Activated CD8-positive, alpha-beta memory T cell treated with anti-CD3 and anti-CD28 coated beads, Interleukin-2, amount 50 U/mL, for 48 hours (primary cell): ENCODE results near the gene JPH4.
"Not testable (repeated sequence)": the region's sequence is repeated elsewhere in the genome, so short reads cannot be mapped to it uniquely, and the experiment has no call there.

Experiments
- DNase-seq: peaks from one replicate; pipeline ENCODE4 v3.0.0-alpha.2; 2020

The JPH4 gene

DNA sequence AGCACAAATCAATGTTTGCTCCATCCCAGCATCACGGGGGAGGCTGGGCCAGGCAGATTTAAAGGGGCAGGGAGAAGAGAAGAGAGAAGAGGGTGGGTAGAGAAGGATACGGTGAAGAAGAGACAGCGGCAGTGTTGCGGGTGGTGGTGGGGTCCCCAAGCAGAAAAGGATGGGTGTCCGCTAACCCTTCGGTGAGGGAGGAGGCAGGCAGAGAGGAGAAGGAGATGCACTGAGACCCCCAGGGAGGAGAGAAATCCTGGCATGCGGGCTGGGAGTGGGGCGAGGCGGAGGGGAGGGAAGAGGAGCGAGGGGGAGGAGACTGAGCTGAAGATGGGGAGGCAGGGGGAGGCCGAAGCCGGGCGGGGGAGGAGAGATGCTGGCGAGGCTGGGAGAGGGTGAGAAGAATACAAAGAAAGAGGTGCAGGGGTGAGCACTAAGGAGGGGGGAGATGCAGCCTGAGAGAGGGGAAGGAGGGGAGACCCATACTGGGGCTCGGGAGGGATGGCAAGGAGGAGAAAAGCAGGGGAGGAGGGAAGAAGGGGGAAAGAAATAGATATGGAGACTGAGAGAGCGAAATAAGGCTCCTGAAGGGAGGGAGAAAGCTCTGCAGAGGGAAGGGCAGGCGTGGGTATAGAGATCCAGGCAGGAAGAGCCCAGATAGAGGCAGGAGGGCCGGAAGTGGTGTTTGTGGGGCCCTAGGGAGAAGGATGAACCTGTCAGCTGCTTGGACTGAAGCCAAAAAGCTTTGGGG lies at the start of gene JPH4:
Gene JPH4, minus strand, starts transcription at position 231 of the 751 bp plus-strand sequence. CDS start 1,337 bp downstream, outside the sequence.
- no peak for DNase-seq

DNA sequence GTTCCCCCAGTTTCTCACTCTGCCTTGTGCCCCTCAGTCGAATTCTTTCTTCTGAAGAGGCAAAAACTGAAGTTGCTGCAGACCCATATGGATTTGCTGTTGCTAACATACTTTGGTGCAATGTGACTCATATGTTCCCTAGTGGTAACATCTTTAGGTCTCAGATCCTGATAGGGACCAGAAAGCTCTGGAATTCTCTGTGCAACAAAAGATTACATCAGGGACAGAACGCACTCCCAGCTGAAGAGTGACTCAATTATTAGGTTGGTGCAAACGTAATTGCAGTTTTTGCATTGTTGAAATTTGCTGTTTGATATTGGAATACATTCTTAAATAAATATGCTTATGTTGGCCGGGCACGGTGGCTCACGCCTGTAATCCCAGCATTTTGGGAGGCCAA lies 49.4 kb upstream of the JPH4 start:
- no peak for DNase-seq

DNA sequence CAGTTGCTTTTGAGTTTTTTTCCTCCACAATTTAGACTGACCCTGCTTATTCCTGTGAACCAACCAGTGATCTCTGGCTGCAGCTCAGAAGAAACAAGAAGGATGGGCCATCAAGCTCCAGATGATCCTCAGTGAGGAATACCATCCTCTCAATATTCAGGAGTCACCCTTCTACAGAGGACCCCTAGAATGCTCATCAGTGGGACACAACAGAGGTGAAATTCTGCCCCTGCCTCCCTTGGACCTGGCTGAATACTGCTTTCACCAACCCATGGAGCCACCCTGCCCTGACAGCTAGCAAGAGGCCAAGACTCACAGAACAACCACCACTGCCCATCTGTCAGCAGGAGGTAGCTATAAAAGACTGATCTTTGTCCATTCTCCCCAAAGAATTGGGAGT lies 48.4 kb upstream of the JPH4 start:
- peak; percentile 28 for DNase-seq

DNA sequence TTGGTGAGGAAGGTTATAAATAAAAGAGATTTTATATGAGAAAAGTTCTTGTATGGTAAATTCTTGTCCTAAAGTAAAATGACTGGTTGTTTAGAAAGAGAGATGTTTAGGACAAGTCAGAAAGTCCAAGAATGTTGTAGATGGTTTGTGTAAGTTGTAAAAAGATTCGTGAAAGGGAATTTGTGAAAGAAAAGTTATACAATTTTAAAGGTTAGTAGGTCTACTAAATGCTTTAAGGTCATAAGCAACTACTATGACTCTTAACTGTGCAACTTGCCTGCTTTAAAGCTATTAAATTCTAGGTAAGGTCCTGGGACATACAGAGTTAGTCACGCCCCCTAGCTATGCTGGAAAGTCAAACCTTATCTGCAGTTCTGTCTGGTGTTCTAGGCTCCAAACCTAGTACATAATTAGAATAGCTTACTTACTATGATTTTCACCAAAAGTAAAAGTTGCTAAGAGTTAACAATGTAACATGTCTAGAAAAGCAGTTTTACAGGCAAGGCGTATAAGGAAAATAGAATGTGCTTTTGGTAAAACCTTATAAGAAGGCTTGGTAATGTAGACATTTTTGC lies 46.3 kb upstream of the JPH4 start:
- DNase-seq = no peak

DNA sequence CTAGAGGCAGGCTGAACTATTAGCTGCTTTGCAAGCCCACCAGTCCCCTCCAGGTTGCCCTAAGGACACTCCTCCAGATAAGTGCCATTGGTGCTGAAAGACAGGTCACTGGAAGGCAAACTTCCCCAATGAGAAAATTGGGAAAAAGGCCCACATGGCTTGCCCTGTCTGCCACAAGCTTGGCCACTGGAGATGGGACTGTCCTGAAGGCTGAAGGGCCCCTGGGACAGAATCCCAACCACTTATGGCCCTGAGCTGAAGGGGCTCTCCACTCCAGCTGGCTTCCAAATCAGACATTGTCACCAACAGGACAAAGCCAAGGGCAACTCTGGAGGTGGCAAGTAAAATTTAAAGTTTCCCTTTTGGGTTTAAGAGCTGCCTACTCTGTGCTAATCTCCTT lies 45.4 kb upstream of the JPH4 start:
- DNase-seq = no peak

DNA sequence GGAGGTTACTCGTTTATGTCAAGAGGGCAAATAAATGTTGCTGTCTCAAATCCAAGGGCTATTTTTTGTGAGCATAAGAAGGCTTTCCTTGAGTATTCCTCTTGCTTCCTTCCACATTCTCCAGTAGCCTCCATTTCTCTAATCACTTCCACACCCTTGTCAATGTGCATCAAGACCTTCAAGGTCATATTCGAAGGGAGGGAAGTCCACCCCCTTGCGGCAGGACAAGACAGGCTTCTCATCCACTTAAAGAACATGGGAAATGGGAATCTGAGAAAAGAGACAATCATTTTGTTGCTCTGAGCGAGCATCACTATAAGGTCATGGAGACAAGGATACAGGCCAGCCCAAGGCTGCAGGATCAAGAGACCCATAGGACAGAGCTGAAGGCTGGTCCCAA lies 44.4 kb upstream of the JPH4 start:
- DNase-seq = no peak

DNA sequence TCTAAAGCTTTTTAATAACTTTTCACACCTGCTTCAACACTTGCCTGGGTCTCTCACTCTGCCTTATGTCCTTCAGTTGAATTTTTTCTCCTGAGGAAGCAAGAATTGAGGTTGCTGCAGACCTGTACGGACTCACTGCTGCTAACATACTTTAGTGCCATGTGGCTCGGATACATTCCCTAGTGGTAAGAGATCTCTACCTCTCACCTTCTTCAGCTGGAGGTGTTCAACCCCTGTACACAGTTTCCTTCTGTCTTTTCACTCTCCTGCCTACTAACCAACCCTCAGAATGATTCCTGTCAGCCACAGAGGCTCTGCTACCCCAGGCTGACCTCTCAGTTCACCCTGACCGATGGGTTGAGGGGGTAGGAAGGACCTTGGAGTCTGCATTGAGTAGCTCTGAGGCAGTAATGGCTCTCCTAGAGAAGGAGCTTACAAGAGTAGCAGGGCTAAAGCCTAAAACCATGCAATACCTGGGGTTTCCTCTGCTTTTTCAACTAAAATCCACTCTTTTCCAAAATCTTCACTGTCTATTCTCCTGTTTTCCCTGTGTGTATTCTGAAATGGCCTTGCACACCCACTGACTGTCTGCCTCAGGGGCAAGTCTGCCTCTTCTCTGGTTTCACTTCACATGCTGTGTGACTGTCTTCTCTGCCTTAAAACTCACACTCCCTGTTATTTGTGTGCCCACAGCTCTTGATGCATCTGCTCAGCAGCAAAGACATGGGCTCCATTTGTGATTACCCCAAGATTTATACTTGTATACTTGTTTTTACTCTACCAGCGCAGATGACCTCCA lies 43.5 kb upstream of the JPH4 start:
- no peak for DNase-seq

DNA sequence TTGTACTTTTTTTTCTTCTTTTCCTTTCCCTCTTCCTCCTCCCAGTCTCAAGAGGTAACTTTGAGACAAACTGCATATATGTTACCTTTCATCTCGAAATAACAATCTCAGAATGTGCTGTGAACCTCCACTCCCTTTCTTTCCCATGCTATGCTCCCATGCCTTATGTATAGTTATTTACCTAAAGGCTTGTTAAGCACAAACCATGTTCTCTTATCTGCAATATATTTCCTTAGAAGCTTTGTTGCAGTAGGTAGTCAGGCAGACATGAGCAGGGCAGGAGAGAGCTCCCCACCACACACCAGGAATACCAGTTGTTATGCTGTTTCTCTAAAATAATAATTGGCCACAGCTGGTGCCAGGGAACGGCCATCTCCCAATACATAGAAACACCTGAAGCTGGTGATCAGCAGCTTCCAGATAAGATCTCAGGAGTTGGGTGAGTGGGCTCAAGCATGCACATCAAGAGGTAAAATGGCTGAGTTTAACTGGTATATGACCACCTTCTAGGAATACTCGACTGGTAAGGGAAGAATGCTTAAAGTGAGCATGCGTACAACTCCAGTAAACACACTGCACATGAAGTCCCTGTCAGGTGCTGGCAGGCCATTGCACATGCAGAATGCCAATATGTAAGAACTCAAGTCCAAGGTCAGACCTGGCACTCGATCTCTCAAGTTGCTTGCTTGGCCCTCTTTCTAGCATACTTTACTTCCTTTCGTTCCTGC lies 42.8 kb upstream of the JPH4 start:
- DNase-seq = no peak

DNA sequence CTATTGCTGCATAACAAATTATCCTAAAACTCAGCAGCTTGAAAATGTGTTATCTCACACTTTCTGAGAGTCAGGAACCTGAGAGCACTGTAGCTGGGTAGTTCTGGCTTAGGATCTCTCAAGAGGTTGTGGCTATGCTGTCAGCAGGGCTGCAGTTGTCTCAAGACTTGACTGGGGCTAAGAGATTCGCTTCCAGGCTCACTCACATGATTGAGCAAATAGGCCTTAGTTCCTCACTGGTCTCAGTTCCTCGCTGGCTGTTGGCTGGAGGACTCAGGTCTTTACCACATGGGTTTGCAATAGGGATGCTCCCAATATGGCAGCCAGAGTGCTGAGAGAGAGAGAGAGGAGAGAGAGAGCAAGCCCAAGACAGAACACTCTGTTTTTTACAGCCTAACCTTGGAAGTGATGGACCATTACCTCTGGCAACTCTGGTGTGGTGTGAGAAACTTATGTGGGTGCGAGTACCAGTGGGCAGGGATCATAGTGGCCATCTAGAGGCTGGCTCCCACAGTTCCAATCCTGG lies 41.6 kb upstream of the JPH4 start:
- no peak for DNase-seq

DNA sequence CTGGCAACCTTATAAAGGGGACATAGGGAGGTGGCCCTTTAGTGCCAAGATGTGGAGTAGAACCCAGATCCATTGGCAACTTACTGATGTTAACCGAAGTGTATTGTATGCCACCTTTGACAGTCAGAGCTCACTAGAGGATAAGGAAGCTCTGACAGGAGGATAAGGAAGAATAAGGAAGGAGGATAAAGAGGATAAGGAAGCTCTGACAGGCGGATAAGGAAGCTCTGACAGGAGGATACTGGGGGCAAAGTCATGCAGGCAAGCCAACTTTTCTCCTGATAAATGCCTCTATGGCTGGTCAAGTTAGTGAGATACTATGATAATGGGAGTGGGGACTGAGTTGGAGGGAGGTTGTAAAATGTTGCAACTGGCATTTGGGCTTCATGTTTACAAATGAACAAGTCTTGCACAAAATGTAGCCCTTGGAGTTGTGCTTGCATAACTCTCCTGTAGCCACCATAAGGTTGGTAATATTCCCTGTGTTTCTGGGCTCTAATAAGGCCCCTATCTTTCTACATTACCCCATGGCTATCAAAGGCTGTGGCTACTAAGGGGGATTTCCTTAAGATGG lies 39.9 kb upstream of the JPH4 start:
- DNase-seq = no peak

DNA sequence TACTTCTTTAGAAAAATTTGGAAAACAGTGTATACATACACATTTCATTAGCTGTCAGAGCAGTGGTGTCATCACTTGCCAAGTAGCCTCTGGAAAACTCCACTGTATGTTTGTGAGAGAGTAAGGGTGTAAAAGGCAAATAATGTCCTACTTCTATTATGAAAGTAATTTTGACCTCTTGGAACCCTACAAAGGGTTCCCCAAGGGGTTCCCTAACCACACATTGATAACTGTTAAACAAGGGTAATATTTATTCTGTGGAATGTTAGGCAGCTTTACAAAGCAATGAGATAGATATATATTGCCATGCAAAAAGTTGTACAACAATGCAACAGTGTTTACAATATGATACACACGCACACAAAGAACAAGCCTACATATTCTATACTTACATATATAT lies 38.9 kb upstream of the JPH4 start:
- DNase-seq = no peak

DNA sequence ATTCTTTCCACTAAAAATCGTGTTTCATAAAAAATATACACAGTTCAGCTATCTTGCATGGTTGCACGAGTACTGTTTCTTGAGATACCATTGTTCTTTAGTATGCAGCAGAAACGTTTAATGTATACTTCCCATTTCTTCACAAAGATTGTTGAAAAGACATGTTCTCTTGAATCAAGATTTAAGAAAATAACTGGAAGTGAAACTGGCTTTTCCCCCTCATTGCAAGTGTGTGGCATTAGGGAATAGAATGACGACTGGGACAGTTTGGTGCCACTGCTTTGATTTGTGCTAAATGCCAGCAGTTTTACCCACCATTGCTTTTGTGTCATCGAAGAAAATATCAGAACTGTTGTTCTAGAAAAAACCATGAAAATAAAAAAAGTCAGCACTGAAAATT lies 37.3 kb upstream of the JPH4 start:
- no peak for DNase-seq

DNA sequence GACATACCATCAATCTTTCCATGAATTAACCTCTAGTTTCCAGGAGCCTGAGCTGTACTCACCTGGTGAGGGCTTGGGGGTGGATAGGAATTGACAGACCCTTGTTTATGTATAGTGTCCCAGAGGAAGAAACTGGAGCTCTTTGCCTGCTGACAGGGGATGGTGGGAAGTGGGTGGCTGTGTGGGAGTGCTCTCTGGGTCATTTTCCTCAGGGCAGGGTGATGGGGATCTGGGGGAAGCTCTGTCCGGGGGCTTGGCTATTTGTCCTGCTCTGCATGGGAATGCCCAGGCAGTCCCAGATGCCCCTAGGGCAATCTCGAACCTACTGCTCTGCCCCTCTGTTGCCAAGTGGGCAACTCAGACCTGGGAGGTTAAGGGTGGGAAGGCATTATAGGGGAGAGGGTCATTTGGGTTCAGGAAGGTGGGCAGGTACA lies 35.8 kb upstream of the JPH4 start:
- no peak for DNase-seq

DNA sequence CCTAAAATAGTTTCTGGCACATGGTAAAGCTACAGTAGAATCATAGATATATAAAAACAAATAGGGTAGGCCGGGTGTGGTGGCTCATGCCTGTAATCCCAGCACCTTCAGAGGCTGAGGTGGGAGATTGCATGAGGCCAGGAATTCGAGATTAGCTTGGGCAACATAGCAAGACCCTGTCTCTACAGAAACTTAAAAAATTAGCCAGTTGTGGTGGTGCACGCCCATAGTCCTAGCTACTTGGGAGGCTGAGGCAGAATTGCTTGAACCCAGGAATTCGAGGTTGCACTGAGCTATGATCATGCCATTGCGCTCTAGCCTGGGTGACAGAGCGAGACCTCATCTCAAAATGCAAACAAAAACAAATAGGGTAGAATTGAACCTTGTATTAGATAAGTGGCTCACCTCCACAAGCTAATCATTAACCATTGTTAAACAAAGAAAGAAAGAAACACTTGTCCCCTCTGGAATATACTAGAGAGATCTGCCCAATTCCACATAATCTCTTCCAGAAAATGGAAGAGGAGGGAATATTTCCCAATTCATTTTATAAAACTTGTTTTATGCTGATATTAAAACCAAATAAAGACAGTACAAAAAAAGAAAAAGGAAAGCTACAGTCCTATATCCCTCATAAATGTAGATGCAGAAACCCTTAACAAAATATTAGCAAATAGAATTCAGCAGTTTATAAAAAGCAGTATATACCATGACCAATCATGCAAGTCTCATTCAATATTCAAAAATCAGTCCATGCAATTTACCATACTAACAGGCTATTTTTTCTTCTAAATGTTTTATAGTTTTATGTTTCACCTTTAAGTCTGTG lies 34.9 kb upstream of the JPH4 start:
- DNase-seq = no peak

DNA sequence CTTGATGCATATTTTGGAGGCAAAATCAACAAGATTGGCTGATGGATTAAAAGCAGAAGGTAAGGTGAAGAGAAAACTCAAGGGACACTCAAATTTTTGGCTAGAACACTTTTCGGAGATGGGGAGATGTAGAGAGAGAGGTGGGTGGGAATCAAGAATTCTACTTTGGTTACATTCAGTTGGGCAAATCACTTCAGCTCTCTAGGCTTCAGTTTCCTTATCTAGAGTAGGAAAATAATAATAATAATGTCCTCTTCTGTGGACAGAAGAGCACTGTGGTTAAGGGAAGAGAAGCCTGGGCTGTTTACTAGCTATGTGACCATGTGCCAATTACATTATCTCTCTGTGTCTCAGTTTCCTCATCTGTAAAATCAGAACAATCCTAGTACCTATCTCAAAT lies 34.2 kb upstream of the JPH4 start:
- no peak for DNase-seq

DNA sequence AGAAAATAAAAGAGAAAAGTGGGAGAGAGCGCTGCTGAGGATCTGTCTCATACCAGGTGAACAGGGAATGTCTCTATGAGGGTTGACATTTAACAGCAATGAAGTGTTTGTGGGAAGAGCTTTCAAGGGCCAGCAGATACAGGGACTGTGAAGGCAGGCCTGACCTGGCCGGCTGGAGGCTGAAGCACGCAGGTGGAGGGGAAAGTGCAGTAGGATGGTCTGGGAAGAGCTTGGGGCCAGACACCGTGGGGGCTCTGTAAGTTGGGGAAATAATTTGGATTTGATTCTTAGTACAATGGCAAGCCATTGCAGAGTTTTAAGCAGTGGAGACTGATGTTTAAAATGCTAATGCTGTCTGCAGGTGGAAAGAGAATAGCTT lies 33.8 kb upstream of the JPH4 start:
- DNase-seq = no peak

DNA sequence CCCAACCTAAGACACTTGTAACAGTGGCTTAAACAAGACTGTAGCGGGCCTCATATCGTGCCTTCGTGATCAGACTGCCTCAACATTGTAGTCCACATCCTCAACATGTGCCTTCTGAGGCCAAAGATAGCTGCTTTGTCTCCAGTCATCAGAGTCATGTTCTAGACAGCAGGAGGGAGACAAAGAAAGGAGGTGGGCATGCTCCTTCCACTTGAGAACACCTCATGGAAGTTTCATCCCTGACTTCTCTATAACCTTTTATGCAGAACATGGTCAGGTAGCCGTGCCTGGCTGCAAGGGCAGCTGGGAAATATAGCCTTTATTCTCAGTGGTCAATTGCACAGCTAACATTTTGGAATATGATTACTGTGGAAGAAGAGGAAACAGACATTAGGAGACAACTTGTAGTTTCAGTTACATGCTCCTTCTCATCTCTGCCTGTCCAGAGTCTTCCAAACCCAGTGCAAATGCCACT lies 32.3 kb upstream of the JPH4 start:
- no peak for DNase-seq

DNA sequence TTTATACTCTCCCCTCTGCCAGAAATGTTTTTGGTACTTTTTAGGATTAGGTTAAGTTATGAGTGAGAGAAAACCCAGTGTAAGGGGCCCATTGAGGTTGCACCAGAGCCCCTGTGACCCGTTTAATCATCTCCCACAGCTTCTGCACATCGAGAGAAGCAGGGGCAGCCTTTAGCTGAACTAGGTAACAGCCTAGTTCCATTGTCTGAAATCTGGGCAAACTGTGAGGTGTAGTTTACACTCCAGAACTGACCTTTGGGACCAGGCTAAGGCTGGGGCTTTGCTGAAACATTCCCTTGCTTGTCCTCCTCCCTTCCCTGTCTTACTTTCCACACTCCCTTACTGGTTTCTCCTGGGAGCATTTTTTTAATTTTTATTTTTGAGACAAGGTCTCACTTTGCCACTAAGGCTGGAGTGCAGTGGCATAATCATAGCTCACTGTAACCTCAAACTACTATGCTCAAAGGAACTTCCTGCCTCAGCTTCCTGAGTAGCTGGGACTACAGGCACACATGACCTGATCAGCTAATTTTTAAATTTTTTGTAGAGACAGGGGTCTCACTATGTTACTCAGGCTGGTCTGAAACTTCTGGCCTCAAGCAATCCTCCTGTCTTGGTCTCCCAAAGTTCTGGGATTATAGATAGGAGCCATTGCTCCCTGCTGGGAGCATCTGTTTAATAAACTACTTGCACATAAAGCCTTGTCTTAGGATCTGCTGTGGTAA lies 31.7 kb upstream of the JPH4 start:
- DNase-seq = no peak

DNA sequence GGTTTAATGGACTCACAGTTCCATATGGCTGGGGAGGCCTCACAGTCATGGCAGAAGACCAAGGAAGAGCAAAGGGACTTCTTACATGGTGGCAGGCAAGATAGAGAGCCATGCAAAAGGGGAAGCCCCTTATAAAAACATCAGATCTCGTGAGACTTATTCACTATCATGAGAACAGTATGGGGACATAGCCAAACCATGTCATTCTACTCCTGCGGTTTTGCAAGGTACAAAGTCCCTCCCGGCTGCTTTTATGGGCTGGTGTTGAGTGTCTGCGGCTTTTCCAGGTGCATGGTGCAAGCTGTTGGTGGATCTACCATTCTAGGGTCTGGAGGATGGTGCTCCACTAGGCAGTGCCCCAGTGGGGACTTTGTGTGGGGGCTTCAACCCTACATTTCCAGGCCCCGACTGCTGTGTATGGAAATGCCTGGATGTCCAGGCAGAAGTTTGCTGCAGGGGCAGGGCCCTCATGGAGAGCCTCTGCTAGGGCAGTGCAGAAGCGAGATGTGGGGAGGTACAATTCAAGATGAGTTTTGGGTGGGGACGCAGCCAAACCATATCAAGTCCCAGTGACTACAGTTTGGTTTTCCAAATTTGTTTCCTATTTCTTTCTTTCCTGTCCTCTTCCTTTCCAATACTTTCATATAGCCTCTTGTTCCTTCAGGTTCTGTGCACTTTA lies 31.0 kb upstream of the JPH4 start:
- DNase-seq = not testable (repeated sequence)

DNA sequence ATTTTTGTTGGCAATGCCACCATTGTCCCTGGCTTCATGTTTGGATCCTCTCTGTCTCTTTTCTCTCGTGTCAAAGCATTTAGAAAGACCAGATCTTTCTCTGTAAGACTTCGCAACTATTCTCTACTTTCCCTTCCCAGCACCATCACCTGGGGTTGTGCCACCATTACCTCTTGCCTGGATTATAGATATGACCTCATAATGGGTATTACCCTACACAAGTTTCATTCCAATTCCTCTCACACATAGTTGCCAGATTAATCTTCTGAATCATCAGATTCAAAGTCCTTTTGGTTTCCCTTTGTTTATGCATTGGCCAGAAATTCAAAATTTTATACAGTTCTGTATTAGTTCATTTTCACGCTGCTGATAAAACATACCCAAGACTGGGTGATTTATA lies 30.4 kb upstream of the JPH4 start:
- DNase-seq = no peak
